ENCODE results near the gene JAG2.

GRCh38 chr14:105140581-105140980 is 28.0 kb downstream of the JAG2 start:
- TF ChIP-seq POLR2AphosphoS5 (IDR thresholded peaks at IDR 0.05): no peak
- no peak for TF ChIP-seq CTCF (IDR thresholded peaks at IDR 0.05 in 8 of 11, conservative IDR thresholded peaks at IDR 0.05 in 3 of 11)

Measured in spleen (tissue), 7 donors.